NCI-H524 (cell line): Measurements from ENCODE around the gene ACIN1.

ENCODE experiments used
- DNase-seq, 2 experiments: peaks; one replicate each; lab custom pipeline; 2025; lab: John Stamatoyannopoulos, UW

Gene ACIN1, protein sequence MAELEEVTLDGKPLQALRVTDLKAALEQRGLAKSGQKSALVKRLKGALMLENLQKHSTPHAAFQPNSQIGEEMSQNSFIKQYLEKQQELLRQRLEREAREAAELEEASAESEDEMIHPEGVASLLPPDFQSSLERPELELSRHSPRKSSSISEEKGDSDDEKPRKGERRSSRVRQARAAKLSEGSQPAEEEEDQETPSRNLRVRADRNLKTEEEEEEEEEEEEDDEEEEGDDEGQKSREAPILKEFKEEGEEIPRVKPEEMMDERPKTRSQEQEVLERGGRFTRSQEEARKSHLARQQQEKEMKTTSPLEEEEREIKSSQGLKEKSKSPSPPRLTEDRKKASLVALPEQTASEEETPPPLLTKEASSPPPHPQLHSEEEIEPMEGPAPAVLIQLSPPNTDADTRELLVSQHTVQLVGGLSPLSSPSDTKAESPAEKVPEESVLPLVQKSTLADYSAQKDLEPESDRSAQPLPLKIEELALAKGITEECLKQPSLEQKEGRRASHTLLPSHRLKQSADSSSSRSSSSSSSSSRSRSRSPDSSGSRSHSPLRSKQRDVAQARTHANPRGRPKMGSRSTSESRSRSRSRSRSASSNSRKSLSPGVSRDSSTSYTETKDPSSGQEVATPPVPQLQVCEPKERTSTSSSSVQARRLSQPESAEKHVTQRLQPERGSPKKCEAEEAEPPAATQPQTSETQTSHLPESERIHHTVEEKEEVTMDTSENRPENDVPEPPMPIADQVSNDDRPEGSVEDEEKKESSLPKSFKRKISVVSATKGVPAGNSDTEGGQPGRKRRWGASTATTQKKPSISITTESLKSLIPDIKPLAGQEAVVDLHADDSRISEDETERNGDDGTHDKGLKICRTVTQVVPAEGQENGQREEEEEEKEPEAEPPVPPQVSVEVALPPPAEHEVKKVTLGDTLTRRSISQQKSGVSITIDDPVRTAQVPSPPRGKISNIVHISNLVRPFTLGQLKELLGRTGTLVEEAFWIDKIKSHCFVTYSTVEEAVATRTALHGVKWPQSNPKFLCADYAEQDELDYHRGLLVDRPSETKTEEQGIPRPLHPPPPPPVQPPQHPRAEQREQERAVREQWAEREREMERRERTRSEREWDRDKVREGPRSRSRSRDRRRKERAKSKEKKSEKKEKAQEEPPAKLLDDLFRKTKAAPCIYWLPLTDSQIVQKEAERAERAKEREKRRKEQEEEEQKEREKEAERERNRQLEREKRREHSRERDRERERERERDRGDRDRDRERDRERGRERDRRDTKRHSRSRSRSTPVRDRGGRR

DNA sequence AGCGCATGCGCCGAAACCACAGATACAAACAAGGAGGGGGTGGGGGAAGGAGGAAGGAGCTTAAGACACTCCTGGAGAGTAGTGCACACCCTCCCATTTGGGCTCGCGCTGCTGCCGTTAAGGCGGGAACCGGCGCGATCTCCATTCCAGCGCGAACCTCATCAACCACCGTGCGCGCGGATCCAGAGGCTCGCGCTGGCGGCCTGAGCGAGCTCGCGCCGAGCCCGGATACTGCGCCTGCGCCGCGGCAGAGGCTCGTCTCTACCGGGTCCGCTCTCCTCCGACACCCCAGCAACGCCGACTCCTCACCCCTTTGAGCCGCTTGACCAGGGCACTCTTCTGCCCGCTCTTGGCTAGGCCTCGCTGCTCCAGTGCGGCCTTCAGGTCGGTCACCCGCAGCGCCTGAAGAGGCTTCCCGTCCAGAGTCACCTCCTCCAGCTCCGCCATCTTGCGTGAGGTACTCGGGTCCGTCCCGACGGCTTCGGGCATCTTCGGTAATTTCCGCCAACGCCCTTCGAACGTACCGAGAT, at the start of gene ACIN1:
Gene ACIN1 (minus strand): TSS at position 471 of the 530 bp plus-strand sequence. CDS start 24 bp downstream, at position 447.
- no peak for DNase-seq

DNA sequence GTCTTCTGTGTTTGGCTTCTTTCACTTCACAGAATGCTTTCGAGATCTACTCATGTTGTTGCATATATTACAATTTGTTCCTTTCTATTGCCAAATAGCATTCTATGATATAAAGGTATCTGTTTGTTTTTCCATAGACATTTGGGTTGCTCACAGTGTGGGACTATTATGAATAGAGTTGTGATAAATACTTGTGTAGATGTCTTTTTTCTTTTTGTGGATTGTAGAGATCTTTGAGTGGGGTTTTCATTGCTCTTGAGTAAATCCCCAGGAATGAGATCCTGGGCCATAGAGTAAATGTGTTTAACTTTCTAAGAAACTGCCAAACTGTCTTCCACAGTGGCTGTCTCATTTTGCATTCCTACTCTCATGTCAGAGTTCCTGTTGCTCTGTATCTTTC, 49.0 kb upstream of the ACIN1 start:
- DNase-seq = no peak

DNA sequence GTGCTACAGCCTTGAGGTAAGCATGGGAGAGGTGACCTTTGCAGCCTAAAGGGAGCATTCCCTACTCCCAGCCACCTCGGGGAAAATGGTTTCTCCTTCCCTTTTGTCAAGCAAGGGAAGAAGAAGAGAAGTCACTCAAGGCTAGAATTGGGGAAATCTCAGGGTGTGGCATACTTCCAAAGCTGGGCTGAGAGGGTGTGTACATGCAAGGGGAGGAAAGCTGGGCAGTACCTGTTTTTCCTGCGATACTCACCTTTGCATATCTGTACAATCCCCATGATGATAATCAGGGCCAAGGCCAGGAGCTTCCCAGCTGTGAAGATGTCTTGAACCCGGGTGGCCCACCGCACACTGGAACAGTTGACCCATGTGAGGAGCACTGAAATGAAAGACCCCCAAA, 47.9 kb upstream of the ACIN1 start:
- DNase-seq = no peak

DNA sequence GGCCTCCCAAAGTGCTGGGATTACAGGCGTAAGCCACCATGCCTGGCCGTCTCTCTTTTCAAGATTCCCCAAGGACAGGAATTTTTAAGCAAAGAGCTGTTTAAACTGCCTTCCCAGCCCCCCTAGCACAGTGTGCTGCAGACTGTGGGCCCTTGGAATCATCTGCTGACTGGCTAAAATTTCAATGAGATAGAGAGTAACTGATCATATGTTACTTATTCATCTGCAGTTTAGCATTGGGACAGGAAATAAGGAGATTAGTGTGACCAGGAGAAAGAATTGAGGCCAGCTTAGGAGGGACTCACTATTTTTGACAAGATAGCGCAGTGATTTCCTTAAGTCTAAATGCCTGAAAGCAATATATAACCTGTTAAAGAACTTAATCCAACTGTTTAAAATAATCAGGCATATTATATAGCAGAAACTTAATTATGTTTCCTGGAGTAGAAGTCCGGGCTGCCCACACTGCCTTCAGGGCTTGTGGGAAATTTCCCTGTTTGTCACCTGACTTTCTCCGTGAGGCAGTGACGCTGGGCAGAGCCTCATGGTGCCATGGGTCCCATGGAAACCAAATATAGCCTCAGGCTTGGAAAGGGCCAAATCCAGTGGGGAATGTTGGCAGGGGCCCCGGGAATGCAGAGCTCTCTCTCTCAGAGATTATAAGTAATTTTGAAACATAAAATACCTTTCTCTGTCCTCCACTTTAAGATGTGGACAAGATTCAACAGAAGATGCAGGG, 46.9 kb upstream of the ACIN1 start:
- DNase-seq = no peak

DNA sequence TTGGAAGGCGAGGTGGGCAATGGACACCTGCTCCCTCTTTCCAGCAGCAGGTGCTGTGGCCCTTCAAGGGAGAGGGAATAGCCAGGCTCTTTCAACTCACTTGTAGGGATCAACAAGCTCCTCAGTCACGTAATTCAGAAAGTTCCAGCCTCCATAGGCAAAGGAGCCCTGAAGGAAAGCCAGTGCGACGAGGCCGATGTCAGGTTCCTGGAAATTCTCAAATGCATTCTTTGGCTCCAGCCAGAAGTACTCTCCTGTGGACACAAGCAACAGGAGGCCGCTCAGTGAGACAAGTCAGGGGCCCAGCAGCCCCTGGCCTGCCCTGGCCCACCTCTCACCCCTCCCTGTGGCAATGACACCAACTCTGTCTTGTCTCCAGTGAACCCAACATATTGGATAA, 45.4 kb upstream of the ACIN1 start:
- DNase-seq = no peak

DNA sequence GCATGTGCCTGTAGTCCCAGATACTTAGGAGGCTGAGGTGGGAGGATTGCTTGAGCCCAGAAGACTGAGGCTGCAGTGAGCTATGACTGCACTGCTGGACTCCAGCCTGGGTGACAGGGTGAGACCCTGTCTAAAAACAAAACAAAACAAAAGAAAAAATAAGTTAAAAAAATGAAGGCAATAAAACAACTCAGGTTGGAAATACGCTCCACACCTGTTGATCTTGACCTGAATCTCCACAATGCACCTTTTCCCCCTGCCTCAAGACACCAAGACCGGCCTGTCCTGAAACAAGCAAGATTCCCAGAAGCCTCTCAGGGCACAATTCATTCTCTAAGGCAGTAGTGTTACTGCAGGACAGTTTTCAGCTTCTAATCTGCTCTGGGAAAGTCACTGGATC, 44.9 kb upstream of the ACIN1 start:
- no peak for DNase-seq

DNA sequence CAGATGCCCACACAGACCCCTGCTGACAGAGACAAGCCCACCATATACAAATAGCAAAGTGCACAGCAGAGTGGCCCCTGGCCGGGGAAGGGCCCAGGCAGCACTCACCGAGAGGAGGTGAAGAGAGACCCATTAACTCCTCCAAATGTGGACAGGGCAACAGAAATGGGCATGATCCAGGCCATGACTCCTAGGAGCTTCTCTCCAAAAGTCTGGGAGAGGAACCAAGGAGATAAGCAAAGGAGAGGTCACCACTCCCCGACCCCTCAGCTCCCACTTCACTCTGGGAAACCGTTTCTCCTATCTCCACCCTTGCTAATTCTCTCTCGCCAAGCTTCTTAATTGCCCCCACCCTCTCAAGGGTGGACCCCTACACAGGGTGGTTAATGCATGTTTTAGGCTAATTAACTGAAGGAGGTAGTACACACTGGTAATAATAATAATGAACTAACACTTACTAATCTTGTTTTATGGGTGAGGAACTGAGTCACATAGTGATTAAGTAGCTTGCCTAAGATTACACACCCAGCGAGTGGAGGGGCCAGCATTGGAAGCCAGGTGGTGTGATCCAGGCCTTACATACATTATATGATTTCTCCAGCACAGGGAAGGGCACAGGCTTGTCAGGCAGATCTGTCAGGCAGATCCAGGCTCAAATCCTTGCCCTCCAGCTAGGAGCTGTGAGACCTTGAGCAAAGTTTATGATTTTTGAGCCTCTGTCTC, 43.0 kb upstream of the ACIN1 start:
- DNase-seq = no peak

DNA sequence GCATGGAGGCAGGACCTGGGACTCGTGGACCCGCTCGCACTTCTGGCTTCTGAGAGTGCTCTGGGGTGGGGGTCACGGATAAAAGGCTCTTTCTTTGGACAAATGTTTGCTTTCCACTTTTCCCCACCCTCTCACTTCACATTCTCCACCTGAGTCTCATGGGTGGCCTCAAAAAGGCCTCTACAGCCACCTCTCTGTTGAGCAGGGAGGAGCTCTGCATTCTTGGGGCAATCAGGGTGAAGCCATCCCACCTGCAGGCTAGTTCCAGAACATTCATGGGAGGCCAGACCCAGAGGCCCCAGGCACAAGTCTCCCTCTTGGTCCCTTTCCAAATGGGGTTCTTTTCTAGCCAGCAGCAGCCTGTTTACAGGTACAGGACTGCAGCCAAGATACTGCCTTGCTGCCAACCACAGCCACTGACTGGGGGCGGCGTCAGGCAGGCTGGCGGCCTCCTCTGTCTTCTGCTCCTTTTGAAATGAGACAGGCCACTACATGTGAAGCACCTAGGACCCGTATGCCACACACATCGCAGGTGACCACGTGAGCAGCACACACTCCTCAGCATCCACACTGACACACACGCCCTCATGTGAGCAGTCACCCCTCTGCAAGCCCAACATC, 42.4 kb upstream of the ACIN1 start:
- no peak for DNase-seq

DNA sequence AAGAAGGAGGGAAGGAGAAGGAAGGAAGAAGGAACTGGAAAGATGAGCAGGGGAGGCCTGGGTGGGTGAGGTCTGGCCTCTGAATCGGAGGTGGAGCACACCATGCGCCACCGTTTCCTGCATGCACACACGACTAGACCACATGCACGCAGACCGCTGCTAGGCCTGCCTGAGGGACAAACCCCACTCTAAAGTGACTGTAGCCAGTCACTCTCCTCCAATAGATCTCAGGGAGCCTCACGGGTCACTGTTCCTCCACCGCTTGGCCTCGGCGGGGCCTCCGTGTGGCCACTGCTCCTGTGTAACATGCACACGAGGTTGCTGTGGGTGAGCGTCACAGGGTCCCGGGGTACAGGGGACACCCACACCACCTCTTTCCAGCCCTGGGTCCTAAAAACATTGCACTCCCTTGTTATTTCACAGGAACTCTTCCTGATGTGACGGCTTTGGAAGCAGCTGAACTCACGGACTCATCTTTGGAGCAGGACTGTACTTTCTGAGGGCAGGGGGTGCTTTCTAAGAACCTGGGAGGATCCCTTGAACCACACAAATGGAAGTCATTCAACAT, 41.7 kb upstream of the ACIN1 start:
- no peak for DNase-seq

DNA sequence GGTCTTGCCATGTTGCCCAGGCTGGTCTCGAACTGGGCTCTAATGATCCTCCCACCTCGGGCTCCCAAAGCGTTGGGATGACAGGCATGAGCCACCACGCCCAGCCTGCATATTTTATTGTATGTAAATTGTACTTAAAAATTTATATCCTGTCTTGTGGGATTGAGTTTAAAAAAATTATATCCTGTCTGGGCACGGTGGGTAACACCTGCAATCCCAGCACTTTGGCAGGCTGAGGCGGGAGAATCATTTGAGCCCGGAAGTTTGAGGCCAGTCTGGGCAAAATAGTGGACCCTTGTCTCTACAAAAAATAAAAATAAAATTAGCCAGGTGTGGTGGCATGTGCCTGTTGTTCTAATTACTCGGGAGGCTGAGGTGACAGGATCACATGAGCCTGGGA, 38.0 kb upstream of the ACIN1 start:
- no peak for DNase-seq

DNA sequence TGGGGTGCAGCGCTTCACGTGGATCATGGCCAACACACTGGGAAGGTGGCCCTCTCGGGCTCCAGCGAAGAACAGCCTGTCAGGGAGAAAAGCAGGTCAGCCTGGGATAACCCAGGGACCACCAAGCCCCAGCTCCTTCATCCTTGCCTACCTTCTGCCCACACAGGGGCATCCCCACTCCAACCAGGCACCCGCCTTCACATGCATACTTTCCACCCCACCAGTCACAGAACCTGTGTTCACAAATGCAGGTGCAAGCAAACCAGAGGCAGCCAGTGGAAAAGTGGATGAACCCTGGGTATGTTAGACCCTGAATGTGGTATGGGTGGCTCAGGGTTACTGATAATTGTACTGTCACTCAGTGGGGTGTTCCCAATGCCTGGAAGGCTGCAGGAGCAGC, 36.5 kb upstream of the ACIN1 start:
- DNase-seq = no peak

DNA sequence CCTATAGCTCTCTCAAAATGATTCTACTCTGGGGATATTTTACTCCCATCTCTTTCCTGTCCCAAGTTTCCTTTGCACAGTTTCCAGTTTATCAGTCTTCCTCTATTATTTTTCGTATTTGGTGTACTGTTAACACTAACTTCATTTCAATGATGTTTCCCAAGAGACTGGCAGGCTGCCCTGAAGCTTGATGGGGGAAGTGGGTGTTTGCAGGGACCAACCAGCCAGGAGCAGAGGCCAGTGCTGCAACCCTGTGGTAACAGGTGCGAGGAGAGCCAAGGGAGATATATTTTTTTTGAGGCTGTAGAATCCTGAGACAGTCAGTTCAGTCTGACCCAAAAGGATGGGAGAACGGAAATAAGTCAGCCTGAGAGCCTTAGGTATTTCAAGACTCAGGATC, 35.9 kb upstream of the ACIN1 start:
- no peak for DNase-seq

DNA sequence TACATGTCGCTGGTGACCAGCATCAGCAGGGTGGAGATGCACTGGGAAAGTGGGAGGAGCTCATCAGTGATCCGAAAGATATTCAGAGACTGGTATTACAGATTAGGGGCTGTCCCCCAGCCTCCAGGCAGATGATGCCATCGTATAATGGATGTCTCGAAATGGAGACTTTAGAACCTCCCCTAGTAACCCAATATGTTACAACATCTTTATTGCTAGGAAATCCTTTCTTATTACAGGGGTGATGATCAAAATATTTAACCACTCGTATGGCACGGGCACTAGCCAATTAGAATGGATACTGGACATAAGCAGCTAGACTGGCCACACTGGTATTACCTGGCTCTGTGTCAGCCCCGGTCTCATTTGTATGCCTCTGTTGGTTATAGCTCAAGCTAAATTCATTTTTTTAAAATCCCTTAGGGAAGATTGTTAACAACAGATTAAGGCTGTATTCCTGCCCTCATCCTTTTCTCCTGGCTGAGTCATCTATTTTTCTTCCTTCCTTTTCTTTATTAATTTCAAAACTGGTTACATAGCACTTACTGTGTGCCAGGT, 34.9 kb upstream of the ACIN1 start:
- DNase-seq = no peak

DNA sequence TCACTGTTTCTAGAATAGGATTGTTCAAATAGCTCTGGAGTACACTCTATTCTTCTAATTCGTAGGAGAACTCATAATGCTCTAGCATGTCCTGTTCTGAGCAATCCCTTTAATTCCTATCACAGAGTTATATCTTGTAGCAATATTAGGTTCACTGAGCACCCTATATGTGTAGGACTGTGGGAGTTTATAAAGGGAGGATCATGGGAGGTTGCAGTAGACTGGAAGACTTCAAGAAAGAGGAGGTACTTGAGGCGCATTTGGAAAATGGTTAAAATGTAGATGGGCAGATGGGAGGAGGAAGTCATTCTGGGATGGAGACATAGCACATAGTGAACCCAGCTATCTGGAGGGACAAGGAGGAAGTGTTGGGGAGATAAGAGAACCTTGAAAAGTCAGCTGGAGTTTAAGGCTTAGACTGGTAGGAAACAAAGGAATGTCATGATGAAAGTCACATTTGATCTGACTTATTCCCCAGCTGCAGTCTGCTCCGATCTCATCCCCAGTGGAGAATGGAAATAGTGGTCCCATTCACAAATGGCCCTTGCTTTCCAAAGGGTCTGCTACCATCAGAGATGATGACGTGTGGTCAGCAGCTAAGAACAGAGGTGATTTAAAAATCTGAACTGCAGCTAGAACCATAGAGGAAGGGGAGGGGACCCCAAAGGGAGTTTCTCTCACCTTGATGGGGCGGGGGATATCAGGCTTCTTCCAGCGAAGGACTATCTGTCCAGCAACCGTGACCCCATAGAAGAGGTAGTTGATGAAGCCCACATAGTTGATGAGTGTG, 34.2 kb upstream of the ACIN1 start:
- no peak for DNase-seq

DNA sequence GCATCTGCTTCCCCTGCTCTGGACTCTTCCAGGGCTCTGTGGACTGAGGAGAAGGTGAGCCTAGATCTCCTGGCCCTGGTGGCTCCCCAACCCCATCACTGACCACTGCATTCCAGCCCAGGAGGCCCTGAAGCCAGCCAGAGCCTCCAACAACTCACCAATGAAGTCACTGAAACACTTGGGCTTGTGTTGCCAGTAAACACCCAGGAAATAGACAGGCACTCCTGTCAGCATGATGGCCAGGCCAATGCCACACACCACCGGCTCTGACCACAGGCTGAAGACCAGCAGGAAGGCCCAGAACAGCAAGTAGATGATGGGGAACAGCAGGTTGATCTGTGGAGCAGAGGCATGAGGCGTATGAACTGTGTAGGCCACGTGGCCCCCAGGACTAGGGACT, 32.9 kb upstream of the ACIN1 start:
- DNase-seq = no peak

DNA sequence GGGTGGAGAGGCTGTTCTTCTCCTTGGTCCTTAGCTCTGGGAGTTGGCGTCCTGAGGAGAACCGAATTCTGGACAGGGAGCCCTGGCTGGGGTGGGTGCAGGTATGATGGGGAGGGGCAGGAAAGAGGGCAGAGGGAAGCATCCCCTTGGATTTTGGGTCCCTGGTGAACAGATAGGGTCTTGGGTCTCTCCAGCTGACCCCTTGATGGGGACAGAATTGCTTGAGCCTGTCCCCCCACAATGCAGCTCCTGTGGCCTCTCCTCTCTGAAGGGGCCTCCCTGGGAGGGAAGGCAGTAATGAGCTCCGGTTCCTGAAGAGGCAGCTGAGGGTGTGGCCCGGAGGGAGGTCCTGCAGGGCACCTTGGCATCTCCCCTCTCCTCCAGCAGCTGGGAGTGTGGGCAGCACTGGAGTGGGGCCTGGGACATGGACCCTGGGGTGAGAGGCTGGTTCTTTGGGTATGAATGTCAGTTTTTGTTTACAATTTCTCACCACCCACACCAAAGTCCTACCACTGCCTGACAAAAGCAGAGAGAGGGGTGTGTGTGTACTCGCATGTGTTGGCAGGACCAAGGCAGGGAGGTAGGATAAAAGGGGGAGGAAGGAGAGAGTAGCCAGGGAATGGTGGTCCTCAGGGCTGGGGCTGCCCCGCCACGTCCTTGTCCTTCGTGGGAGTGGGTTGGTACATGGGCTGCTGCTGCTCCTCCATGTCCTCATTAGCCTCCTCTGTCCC, 31.8 kb upstream of the ACIN1 start:
- no peak for DNase-seq

DNA sequence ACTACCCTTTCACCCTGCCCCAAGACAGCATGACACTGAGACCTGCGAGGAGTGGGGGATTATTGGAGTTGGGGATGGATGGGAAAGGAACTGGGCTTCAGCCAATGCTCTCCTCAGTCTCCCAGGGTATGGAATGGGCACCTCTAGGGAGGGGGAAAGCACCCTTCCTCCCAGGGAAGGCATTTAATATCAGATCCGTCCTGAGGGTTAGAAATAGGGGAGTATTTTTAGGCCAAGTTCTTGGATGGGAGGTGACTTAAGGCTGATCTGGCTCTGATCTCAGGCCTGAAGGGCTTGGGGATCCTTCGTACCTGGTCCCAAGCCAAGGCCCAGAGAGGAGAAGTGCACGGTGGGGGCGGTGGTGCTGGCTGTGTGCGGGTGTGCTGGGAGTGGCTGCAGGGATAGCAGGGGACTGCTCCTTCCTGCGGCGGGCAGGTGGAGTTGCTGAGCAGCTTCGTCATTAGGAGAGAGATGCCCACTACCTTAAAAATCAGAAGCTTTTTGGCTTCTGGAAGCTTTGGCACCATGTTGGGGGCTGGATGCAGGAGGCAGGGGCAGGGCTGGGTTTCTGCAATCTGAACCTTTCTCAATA, 31.1 kb upstream of the ACIN1 start:
- DNase-seq = no peak

DNA sequence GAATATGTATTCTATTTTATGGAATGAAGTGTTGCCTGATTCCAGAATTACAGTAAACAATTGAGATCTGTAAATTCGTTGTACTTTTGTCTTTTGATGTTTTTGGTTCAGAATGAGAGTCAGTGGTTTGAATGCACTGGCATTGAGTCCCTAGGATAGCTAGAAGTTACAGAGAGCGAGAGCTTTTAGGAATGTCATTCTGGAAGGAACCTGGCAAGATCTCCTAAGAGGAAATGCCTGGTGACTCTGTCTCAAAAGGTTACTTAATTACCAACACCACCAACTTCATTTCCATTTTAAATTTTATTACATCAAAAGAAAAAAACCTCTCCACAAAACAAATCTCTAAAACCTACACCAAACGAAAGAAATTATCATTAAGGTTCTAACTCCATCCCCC, 30.1 kb upstream of the ACIN1 start:
- DNase-seq = no peak
